Kidney epithelial cell (primary cell): ENCODE results near the gene AIF1. TPM values are rescaled to one million over a fixed set of nuclear protein-coding genes. Genes with fewer than 3 reads are reported as not detected.

ENCODE experiments used
- DNase-seq: peaks from one replicate; pipeline ENCODE4 v3.0.0-alpha.2; 2010; ENCODE audit warnings: low read depth
- H3K27me3 ChIP-seq: 2 replicates; pipeline ENCODE4 v1.6.0; 2011; ENCODE audit warnings: low read length; ENCODE audit not compliant: control insufficient read depth, insufficient read depth
- H3K36me3 ChIP-seq: 2 replicates; pipeline ENCODE4 v1.5.1; 2011; ENCODE audit warnings: low read length; ENCODE audit not compliant: control insufficient read depth, insufficient read depth
- H3K4me3 ChIP-seq: 2 replicates; pipeline ENCODE4 v1.5.1; 2011; ENCODE audit warnings: low read depth, mild to moderate bottlenecking, control low read depth, low read length
- total RNA-seq: library from RNA; depleted of rRNA; stranded (reverse); fragments of >200 nt; gene quantifications from 2 replicates; pipeline ENCODE4 v1.2.3, GENCODE V29; 2015
- TF ChIP-seq, protein P1 (sequence below): IDR thresholded peaks from 2 replicates; pipeline ENCODE4 v1.5.1; 2011; ENCODE audit warnings: mild to moderate bottlenecking, moderate library complexity, low read length, control low read depth, inconsistent platforms; ENCODE audit not compliant: insufficient read depth, poor library complexity, severe bottlenecking

AIF1 gene
- total RNA-seq, 1 donor from 2014 or later, result 0.33 TPM

DNA sequence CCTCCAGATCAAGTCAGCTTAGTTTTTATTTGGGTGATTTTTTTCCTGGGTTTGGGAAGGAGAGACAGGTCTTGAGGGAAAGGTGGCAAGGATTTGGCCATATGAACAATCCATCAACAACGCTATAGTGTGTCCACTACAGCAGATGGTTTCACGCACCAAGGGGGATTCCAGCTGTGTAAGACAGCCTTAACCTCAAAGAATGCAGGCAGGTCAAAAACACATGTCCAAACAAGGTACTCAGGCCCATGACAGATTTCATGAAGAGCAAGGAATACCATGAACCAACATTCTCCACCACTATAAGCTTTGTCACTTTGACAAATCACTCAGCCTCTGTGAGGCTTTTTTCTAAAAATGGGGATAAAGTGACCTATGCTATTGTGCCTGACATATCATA, 2.0 kb downstream of the AIF1 start:
- no peak overlapping the region for H3K4me3 ChIP-seq
- H3K27me3 ChIP-seq, result no peaks in the 10 kb centered on the region
- no peak for DNase-seq
- no peaks in the 10 kb centered on the region for H3K36me3 ChIP-seq
- TF ChIP-seq, protein P1, sequence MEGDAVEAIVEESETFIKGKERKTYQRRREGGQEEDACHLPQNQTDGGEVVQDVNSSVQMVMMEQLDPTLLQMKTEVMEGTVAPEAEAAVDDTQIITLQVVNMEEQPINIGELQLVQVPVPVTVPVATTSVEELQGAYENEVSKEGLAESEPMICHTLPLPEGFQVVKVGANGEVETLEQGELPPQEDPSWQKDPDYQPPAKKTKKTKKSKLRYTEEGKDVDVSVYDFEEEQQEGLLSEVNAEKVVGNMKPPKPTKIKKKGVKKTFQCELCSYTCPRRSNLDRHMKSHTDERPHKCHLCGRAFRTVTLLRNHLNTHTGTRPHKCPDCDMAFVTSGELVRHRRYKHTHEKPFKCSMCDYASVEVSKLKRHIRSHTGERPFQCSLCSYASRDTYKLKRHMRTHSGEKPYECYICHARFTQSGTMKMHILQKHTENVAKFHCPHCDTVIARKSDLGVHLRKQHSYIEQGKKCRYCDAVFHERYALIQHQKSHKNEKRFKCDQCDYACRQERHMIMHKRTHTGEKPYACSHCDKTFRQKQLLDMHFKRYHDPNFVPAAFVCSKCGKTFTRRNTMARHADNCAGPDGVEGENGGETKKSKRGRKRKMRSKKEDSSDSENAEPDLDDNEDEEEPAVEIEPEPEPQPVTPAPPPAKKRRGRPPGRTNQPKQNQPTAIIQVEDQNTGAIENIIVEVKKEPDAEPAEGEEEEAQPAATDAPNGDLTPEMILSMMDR, result no peak

DNA sequence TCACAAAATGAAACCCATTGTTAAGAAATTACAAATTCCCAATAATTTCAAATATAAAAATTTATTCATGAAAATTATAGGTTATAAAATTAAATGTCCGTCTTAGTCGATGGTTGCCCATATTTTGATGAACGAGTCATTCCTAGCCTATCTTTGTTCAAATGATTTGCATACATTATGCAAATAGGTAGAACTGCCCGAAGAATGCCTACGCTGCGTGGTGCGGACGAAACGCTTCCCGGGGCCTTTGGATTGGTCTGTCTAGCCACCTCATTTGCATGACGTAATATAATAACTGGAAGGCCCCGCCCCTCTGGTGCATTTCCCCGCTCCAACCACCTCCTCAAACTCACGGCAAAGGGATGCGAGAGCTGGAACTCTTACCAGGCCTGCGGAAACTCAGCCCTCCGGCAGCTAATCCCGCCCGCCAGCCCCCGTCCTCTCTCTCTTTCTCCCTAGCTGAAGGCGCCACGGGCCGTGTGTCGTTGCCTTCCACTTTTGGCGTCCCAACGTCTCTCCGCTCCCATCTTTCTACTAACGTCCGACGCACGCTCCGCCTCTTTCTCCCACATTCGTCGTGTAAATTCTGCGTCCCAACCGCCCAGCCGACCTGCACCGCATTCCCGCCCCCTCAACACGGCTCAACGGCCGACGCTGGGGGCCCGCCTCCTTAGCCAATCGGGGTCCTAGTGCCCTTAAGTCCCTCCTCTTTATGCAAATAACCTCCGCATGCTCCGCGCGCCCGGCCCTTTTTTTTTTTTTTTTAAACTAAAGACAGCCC, 5.0 kb downstream of the AIF1 start:
- H3K27me3 ChIP-seq, result no peaks in the 10 kb centered on the region
- peak overlapping the region; percentile 84 for H3K4me3 ChIP-seq
- TF ChIP-seq, protein P1, result no peak
- peak; percentile 93 for DNase-seq
- H3K36me3 ChIP-seq, result peaks cover 2% of the 10 kb centered on the region

DNA sequence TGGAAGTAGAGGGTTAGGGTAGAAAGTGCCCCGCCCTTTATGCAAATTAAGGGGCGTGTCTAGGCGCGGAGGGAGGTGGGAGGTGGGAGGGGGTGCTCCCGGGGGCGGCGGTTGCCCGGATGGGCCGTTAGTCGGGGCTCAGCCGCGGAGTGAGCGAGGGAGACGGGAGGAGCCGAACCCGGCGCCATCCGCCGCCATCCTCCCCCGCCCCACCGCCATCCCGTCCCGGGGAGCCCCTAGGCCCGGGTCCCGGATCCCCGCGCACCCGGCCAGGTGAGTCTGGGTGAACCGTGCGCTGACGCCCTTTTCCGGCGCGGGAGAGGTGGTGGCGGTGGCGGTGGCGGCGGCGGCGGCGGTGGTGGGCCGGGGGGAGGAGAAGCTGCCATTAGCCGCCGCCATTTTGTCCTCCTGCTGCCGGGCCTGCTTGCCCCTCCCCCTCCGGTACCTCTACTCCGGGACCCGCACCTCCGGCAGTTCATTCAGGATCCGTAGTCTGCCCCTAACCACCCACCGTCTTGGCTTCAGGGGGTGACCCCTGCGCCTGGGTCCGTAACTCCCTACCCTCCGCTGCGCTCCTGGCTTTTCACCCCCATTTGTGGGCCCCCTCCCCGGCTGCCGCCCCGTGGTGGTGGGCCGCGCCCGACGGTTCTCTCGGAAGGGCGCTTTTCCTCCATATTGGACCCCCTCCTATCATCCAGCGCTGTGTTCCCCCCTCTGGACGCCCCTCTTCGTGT, 5.7 kb downstream of the AIF1 start, which contains the start of gene PRRC2A:
PRRC2A (plus strand) TSS at position 130 of the 734 bp plus-strand sequence. CDS start 2,075 bp downstream, outside the sequence.
- TF ChIP-seq, protein P1, result no peak
- Histone ChIP-seq H3K4me3 (peak within 1 kb of the TSS; percentile 100), H3K36me3 (peaks cover 6% of the 10 kb centered on the region), H3K27me3 (no peaks in the 10 kb centered on the region)
- no peak for DNase-seq

DNA sequence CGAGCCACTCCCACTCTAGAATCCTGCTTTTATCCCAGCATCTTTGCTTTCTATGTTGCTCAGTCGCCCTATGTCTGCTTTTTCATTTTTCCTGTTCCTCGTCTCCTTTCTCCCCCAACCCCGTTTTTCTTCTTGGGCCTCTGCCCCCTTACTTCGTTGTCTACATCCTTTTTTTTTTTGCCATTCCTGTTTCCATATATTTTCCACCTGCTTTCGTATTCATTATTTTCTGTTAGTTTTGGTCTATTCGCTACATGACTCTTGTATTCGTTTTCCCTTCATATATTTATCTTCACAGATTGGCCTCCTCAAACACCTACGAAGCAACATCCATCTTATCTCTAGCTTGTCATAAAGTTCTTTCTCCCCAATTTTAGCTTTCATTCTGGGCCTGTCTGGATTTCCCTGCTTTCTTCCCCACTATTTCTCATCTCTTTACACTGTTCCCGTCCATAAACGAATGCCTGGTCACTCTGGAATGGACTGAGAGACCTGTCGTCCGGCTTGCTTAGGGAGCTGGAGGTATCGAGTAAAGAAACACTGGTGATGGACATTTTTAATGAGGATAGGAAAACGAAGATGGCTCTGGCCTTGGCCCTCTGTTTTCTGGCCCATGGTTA, 6.4 kb downstream of the AIF1 start:
- no peak for DNase-seq
- Histone ChIP-seq H3K36me3 (peaks cover 7% of the 10 kb centered on the region), H3K4me3 (peak overlapping the region; percentile 100), H3K27me3 (no peaks in the 10 kb centered on the region)
- TF ChIP-seq, protein P1, result no peak

DNA sequence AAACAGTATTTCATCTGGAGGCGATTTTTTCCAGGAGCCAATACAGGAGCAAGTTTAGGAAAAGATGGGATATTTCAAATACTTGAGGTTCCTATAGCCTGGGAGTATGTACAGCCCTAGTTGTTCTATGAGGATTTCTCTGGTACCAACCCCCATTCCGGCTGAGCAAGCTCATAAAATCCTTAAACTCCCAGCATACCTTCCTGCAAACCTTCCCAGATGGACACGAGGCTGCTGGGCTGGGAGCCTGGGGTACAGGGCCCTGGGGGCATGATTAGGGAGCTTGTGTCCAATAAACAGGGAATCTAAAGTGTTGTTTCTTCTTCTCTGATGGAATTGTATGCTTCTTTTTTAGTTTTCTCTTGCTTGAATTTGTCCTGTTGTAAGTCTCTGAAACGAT, 7.0 kb downstream of the AIF1 start:
- no peak for DNase-seq
- Histone ChIP-seq H3K27me3 (no peaks in the 10 kb centered on the region), H3K36me3 (peaks cover 7% of the 10 kb centered on the region), H3K4me3 (peak overlapping the region; percentile 100)
- TF ChIP-seq, protein P1, result no peak
